GOT3 (cell line): Measurements from ENCODE around the gene MCM7.

Experiments
- DNase-seq: peaks from one replicate; lab custom pipeline; 2025; ENCODE audit warnings: mixed read lengths; lab: John Stamatoyannopoulos, UW

Gene MCM7

GRCh38 chr7:100071018-100071723, 30.0 kb downstream of the MCM7 start:
- DNase-seq = no peak

GRCh38 chr7:100069991-100070390, 31.2 kb downstream of the MCM7 start:
- DNase-seq = no peak

DNA sequence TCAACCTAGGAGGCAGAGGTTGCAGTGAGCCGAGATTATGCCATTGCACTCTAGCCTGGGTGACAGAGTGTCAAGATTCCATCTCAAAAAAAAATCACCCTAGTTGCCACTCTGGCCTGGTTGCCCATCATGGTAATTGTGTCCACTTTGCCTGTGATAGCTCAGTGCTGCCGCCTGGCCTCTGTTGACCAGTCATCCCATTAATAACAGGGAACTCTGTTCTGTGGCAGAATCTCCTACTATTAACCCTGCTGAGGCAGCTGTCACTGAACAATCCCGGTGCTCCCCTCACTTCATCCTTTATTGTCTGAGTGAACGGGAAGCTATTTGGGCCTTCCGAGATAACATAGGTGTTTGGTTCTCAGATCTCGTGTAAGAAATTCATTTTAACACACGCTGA, 34.2 kb downstream of the MCM7 start:
- no peak for DNase-seq

GRCh38 chr7:100065452-100066186, 35.6 kb downstream of the MCM7 start:
- no peak for DNase-seq

DNA sequence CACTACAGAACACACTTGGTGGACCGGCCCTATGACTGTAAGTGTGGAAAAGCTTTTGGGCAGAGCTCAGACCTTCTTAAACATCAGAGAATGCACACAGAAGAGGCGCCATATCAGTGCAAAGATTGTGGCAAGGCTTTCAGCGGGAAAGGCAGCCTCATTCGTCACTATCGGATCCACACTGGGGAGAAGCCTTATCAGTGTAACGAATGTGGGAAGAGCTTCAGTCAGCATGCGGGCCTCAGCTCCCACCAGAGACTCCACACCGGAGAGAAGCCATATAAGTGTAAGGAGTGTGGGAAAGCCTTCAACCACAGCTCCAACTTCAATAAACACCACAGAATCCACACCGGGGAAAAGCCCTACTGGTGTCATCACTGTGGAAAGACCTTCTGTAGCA, 37.0 kb downstream of the MCM7 start:
- DNase-seq = no peak

- DNase-seq = no peak
Measured at GRCh38 chr7:100063376-100063775, 37.8 kb downstream of the MCM7 start.

- DNase-seq = no peak
Measured at GRCh38 chr7:100061518-100062193, 39.5 kb downstream of the MCM7 start.

- no peak for DNase-seq
Measured at GRCh38 chr7:100059251-100059739, 41.9 kb downstream of the MCM7 start.

GRCh38 chr7:100057006-100057405, 44.2 kb downstream of the MCM7 start:
- DNase-seq = no peak

DNA sequence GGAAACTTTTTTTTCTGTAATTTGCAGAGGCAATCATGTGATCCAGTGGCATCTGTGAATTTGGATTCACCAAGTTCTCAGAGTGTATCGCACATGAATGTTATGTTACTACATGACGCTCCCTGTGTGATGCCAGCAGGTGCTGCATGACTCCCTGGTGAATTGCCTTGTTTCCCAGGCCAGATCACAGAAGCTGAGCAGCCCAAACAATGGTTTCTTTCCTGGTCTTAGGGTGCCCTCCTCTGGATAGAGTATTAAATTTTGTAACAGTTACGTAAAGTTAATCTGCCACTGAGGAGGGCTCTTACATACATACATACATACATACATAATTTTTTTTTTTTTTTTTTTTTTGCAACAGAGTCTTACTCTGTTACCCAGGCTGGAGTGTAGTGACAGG, 48.0 kb downstream of the MCM7 start:
- DNase-seq = no peak

DNA sequence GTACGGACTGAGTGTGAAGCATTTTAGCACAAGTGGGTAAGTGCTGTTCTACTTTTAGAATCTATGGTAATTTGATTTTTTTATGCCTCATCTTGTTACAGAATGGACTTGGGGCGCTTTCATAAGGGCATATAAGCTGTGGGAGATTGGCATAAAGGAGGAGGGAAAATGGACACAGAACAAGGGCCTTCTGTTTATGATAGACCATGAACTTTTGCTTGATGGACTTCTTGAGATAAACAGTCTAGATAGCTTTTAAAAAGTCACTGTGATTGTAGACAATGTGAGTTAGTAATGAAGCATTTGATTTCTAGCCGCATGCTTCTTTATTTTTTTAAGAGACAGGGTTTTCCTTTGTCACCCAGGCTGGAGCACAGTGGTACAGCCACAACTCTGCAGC, 49.6 kb downstream of the MCM7 start:
- DNase-seq = no peak

DNA sequence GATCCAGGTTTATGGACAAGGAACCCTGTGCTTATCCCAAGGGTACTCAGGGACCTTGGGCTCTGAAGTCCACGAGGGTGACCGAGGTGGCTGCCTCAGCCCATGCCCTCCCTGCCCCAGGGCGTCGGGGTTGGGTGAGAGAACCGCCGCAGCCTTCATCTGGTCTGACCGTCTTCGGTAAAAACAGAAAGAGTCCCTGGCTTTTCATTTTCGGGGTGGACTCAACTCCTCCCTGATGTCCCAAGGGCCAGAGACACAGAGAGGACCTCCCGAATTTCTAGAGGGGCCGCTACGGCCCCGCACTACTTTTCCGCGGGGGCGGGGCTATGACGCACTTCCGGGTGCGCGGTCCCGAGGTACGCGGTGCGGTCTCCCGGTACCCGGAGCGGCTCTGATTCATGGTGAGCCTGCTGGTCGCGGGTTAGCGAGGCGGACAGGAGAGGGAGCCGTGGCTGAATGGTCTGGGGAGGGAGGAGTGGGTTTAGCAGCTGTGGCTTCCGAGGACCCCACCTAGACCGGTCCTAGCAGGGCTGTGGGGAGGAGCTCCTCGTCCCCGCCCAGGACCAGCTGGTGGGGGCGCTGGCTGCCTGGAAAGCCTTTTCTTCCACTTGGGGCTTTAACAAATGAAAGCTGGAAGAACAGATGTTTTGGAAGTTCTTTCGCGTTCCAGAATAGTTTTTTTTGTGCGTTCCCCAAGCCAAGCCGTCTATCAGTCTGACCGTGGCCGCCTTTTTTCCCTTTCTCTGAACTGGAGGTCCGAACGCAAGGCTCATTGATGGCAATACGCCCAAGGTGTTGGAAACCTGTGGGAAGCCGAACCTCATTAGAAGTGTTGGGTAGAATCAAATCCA, 51.5 kb downstream of the MCM7 start, which contains the start of gene ZSCAN21:
Gene ZSCAN21, plus strand, starts transcription at position 334 of the 851 bp plus-strand sequence. CDS start 7,233 bp downstream, outside the sequence.
- DNase-seq = peak; percentile 31

DNA sequence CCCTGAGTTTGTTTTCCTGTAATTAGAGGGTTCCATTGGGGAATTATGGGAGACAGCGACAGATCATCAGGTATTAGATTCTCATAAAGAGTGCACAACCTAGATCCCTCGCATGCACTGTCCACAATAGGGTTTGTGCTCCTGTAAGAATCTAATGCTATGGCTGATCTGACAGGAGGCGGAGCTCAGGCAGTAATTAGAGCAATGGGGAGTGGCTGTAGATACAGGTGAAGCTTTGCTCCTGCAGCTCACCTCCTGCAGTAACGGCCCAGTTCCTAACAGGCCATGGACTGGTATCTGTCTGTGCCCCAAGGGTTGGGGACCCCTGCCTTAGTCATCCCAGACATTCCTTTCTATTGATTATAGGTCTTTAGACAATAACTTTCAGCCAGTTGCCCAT, 52.5 kb downstream of the MCM7 start:
- DNase-seq = no peak

GRCh38 chr7:100044718-100045117, 56.5 kb downstream of the MCM7 start:
- DNase-seq = no peak
